Activated CD8-positive, alpha-beta memory T cell treated with anti-CD3 and anti-CD28 coated beads for 1 hour (primary cell): Measurements from ENCODE around the gene ATP6V1G1.
"Not testable (repeated sequence)": the region's sequence is repeated elsewhere in the genome, so short reads cannot be mapped to it uniquely, and the experiment has no call there.

Experiments used
- DNase-seq, 2 donors: peaks; one replicate each; pipeline ENCODE4 v3.0.0-alpha.2; 2020; ENCODE audit warnings: low read depth in 1 of 2; ENCODE audit errors: extremely low read depth in 1 of 2

ATP6V1G1 gene, protein sequence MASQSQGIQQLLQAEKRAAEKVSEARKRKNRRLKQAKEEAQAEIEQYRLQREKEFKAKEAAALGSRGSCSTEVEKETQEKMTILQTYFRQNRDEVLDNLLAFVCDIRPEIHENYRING

DNA sequence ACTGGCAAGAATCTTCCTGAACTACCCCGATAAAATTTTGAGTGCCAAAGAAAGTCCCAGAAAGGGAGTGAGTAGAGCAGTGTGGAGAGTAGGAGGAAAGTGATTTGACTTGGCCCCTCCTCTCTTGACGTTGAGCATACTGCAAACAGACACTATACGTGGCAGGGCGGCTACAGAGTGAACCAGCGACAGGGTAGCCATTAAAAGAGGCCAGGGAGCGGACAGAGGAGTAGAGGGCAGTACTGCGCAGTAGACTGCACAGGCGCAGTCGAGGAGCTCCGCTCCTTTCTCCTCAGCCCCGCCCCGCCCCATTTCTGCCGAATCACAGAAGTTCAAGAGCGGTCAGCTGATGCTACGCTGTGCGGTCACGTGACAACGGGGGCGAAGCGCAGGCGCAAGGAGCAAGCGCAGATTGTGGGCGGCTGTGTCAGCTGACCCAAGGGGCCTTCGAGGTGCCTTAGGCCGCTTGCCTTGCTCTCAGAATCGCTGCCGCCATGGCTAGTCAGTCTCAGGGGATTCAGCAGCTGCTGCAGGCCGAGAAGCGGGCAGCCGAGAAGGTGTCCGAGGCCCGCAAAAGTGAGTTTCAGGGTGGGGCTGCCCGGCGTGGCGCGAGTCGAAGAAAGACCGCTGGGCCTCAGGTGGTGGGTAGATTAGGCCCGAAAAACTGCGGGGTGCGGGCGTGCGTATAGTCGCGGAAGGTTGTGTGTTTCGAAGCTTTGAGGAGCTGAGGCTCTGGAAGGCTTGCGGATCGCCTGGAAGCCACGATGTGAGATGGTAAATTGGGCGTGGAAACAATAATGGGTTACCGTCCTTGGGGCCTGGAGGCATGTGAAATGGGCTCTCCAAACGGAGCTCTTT lies at the start of gene ATP6V1G1:
TSS of gene ATP6V1G1 (plus strand) at position 425 of the 858 bp plus-strand sequence. CDS start at position 495, 70 bp downstream.
- DNase-seq: peak; percentile 98 to 99

DNA sequence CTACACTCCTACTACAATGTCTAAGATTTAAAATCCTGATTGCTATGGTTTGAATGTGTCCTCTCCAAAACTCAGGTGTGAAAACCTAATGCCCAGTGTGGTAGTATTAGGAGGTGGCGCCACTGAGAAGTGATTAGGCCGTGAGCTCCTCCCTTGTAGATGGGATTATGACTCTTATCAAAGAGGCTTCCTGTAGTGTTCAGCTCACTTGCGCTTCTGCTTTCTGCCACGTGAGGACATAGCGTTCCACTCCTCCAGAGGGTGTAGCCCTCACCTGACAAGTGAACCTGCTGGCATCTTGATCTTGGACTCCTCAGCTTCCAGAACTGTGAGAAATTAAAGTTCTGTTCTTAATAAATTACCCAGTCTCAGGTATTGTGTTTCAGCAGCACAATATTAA lies 49.3 kb upstream of the ATP6V1G1 start:
- DNase-seq: no peak

DNA sequence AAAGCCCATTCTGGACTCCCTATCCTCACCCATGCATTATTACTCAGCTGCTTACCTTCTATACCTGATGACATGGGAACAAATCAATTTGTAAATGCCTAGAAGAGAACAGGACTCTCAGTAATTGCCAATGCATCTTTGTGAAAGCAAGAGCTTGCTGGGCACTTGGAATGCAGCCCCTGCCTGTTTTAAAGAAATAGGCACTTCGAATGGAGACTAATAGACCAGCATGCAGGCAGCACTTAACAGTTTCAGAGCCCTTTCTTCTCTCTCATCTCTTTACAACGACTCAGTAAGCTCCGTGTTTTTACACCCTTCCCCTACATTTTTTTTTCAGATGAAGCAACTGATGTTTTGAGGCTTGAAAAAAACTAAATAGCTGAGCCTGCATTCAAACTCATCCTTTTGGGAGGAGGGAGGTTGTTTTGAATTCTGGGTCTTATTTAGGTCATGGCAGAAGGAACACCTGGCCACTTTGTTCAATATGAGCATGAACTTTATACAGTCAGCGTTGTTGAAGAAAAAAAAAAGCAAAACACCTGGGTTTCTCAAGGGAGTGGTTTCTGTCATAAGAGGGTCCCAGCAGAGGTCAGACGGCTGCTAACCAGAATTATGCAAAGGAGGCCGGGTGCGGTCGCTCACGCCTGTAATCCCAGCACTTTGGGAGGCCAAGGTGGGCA lies 47.7 kb upstream of the ATP6V1G1 start:
- no peak for DNase-seq

DNA sequence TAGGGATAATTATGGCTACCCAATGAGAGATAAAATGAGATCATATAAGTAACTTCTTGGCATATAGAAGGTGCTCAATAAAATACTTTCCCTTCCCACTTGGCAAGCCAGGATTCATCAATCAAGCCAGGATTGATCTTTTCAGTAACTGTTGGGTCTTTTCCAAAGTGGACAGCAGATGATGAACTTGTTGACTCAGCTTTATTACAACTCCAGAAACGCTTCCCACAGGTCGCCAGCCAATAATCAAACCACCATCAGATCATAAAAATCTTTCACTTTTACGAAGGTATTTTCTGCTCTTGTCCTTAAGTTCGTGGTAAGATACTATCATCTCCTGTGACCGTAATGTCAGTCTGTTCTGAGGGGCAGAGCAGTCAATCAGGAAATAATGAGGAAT lies 42.5 kb upstream of the ATP6V1G1 start:
- no peak for DNase-seq

DNA sequence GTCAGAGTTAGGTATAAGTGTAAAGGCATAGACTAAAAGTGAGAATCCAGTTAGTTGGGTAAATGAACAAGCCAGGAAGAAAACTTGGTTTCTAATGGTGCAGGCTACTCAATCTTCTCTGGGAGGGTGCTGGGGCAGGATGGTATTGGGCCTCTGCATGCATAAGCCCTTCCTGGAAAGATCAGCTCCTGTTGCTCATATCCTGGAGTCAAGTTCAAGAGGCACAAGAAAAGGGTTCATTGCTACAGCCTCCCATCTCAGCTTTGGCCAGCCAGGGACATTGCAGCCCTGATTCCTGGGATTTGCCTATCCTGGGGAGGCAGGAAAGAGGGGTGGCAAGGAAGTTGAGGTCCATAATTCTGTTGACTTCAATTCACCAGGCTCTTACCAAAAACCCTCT lies 40.7 kb upstream of the ATP6V1G1 start:
- no peak for DNase-seq

DNA sequence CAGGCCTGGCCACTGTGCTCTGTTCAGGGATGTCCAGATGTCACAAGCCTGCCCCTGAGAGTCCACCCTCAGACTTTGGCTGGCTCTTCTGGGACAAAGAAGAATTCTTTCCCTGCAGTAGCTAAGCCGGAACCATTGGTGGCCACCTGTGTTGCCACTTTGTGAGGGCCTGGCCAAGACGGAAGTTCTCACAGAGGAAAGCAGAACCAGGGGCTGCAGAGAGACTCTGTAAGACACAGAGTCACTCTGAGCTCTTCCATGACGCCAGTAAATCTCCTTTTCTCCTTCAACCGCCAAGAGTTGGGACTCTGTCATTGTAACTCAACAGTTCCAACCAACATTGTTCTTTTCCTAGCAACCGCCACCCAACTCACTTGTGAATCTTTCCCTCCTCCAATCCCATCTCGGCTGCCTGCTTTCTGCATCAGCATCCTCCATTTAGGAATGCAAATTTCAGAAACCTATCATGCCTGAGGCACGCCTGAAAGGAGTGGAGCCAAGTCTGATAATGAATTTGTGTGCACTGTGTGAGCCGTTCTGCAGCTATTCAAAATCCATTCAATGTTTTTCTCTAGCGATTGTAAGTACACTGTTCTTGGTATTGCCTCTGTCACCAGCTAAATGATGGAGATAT lies 37.8 kb upstream of the ATP6V1G1 start:
- DNase-seq: no peak

DNA sequence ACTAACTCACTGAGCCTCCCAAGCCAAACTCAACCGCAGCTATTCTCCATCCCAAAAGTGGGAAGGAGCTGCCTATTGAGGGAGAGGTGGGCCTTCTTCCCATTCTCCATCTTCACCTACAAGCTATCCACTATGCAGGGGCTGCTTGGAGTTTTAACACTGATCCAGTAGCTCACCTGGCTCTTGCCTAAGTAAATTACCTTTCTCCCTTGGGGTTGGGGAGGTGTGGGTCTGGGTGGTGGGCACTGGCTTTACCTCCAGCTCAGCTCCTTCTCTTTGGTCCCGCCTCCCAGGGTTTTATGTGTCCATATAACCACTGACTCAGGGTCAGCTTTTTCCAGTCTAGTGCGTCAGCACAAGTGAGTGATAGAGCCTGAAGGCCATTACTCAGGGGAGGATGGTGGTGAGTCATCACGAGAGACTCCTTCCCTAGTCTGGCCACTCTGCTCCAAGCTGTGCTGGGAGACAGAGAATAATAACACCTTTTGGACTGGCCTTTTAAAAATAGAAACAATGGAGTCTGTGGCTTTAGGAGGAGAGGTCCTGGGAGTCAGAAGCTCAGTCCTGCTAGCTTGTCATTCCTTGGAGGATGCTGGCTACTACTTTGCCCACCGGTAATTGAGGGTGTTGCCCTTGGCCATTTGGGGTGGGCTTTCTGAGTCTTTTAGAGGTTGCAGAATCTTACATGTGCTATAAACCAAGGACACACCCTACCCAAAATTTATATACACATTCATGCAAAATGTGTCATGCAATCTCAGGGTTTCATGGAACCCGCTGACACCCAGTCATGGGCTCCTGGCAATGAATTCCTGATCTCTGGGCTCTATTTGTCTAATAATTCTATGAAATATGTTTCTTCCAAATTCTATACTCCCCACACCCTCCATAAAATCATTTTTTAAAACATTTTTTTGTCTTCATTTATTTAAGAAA lies 35.6 kb upstream of the ATP6V1G1 start:
- no peak for DNase-seq

DNA sequence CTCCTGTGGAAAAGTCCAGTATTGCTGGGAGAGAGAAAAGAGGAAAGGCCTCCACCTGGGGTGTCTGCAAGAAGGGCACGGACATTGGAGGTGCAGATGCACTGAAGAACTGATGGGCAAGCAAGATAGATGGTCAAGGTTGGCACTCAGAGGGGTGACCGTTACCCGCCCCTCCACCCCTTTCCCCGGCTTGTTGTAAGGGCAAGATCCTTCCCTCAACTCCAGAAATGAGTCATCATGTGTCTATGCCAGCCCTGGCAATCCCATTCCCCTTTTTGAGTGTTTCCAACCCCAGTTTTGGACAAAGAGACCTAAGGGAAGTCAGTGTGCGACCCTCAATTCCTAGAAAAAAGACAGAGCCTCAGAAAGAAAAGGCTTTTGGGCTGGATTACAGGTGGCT lies 34.9 kb upstream of the ATP6V1G1 start:
- DNase-seq: no peak

DNA sequence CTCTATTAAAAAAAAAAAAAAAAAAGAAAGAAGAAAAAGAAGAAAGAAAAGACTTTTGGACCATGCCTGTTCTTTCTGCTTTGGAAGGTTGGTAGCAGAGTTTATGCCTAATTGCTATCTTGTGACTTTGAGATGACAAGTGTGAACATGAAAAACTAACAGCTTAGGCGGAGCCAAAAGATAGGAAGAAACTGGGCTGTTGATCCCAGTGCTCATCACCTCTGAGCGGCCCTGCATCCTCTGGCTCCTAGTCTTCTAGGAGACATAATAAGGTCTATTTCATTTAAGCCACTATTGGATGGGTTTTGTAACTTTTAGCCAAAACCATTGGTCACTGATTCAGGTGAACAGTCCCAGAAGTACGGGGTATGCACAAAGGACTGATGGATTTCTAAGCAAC lies 34.4 kb upstream of the ATP6V1G1 start:
- no peak for DNase-seq

DNA sequence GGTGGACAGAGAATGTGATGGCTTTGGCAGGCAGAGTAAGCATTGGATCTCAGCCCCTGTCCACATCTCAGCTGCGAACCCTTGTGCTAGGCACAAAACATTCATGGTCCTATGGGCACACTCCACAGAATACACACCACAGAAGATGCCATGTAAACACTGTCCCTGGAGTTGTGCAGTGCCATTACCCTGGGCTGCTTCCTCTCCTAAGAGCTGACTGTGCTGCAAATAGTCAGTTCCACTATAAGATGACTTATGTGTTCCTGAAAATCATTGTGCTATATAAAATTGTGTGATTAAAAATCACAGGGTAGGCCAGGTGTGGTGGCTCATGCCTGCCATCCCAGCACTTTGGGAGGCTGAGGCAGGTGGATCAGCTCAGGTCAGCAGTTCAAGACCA lies 31.9 kb upstream of the ATP6V1G1 start:
- DNase-seq: no peak

DNA sequence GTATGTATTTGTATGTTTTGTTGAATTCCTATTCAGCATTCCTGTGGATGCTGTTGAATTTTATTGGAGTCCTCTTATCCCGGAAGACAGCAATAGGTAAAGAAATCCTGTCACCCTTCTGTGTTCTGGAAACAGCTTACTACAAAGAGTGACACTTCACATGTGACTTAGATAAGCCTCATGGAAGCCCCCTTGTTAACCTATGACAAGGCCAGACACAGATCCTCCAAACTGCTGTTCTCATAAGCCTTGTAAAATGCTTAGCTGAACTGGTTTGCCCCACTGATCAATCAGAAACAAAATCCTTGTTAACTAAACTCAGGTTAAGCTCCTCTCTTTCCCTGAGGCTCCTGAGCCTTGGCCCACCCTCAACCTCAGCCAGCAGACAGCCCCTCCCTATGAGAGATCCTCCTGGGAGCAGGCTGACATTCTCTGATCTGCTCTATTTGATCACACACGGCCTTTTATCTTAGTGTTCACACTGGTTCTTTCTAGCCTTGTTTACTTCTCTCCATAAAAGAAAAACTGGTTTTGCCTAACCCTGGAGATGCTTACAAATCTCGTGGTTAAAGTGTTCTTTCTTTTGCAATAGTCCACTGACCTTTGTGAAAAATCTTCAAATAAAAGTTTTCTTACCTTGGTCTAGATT lies 29.4 kb upstream of the ATP6V1G1 start:
- no peak for DNase-seq

DNA sequence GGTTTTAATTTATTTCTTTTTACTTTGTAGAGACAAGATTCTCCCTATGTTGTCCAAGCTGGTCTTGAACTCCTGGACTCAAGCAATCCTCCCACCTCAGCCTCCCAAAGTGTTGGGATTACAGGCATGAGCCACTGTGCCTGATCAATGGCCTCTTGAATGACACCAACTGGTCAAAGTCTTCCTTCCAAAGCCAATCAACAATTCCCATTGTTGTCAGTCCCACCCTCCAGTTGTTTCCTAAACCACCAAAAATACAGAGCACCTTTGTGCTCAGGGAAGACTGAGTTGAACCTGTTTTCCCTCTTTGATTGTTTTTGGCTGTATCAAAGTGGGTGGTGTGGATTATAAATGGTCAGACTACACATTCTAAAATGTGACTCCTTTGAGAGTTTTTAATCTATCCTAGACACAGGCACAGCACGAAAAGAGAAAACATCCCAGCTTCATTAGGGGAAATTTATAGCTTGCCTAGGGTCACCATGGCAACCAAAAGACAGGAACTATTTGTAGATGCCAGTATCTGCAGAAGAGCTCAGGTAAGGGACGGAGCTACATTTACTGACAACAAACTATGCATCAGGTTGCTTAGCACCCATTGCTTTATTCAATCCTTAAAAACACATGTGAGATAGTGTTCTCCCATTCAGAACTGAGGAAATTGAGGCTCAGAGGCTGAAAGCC lies 27.6 kb upstream of the ATP6V1G1 start:
- DNase-seq: no peak

DNA sequence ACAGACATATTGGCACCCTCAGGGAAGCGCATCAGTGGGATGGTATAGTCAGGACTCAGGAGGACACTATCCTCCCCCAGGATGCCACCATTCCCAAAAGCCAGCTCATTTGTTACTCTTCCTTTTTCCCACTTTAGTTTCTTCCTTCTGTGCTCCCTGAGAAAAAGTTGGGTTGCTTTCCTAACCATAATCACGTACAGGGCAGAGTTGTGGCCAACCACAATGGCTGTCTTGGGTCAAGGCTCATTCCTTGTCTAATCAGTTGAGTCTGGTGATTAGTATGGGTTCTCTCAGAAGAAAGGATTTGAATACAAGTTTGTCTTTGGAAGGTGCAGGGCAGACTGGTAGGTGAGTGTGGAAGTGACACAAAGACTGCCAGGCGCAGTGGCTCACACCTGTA lies 26.6 kb upstream of the ATP6V1G1 start:
- DNase-seq: no peak

DNA sequence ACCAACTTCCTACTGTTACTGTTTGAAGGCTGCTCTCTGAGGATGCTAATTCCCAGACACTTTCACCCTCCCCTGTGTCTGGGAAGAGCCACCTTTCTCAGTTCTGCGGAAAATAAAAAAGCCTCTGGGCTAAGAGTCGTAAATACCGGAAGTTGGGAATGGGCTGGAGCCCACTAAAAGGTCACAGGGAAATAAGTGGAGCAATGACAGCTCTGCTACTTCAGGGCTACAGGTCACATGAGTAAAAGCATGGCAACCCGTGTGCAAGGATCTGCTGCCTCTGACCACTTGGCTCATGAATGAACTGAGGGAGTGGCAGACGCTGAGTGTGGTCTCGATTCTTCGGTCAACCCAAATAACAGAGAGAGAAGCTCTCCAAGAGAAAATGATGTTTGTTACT lies 25.8 kb upstream of the ATP6V1G1 start:
- DNase-seq: no peak

DNA sequence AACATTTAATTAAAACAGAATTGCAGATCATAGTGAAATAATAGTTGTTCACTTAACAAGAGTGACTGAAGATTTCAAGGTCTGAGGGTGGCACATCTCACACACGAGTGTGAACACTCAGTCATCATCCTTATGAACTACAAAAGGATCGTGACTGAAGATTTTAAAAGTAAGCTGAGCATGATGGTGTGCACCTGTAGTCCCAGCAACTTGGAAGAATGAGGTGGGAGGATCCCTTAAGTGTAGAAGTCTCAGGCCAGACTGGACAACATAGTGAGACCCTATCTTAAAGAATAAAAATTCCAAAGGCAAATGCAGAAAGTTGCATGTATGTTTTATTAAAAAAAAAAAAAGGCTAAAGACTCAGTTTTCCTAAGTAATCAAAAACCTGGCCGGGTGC lies 22.4 kb upstream of the ATP6V1G1 start:
- no peak for DNase-seq

DNA sequence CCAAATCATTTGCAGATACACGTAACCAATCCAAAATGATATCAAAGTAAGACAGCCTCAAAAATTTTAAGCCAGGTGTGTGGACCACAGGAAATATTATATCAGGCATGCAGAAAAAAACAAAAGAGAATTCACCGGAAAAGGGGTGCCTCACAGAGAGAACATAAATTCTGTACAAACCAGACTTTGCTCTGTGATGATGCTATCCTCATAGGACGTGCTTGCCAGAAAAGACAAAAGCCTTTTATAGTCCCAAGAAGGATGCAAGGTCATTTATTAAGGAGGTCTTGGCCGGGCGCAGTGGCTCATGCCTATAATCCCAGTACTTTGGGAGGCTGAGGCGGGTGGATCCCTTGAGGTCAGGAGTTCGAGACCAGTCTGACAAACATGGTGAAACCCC lies 16.8 kb upstream of the ATP6V1G1 start:
- no peak for DNase-seq

DNA sequence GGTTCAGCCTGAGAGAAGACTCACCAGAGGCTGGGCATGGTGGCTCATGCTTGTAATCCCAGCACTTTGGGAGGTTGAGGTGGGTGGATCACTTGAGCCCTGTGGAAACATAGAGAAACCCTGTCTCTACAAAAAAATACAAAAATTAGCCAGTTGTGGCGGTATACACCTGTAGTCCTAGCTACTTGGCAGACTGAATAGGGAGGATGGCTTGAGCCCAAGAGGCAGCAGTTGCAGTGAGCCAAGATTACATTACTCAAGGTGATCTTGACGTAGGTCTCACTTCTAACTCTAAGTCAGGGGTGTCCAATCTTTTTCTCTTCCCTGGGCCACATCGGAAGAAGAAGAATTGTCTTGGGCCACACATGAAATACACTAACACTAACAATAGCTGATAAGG lies 16.2 kb upstream of the ATP6V1G1 start:
- no peak for DNase-seq

DNA sequence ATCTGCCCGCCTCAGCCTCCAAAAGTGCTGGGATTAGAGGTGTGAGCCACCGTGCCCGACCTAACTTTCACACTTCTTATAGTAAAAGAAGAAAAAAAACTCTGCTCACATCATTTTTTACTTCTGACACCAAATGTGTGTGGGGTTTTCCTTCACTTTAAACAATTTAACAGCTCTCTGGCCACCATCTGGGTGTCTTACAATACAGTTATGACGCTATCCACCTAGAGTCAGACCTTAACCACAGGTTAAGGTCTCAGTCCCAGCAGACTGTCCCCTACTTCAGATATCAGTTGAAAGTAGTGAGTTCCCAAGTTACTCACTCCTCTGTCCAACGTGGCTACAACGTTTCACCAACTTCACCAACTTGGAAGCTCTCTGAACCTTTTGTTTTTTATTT lies 15.4 kb upstream of the ATP6V1G1 start:
- DNase-seq: no peak

DNA sequence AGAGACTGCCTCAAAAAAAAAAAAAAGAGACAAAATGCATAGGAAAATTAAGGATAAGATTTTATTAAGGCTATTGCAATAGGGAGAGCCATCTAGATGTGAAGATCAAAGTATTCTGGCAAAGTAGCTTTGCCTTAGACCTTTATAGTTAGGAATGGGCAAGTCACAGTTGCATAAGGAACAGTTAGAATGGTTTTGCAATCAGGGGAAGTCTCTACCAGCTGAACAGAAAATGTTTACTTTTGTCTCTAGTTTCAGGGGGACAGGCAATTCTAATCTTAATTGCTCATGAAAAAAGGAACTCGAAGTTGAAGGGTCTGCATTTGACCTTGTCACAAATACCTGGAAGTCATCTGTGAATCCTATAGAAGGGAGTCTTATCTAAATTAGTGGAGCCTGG lies 13.1 kb upstream of the ATP6V1G1 start:
- no peak for DNase-seq

DNA sequence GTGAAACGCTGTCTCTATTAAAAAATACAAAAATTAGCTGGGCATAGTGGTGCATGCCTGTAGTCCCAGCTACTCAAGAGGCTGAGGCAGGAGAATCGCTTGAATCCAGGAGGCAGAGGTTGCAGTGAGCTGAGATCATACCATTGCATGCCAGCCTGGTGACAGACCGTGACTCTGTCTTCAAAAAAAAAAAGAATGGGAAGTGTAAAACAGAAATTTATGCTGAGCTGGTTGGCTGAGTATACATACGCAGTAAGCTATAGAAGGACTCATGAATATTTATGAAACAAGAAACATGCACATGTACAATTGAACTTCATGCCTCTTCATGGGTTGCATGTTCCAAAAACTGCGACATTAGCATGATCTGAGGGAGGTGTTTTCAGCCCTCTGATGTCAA lies 10.8 kb upstream of the ATP6V1G1 start:
- DNase-seq: not testable (repeated sequence)
